T-helper 1 cell treated with Interleukin-12 subunit alpha and Interleukin-12 subunit beta and Interleukin-4 antibody, amounts not matched to agents 30 ng/mL and 1 ng/mL, for 36 hours (primary cell): ENCODE data around the gene SIM2. TPM values are rescaled to one million over a fixed set of nuclear protein-coding genes. Genes with fewer than 3 reads are reported as not detected.

ENCODE experiments used
- intact Hi-C: fragments of 100-400 bp; cut with micrococcal nuclease; formaldehyde crosslinking; loops from one replicate; pipeline ENCODE4 v1.15.1; 2024
- total RNA-seq: library from RNA; stranded (reverse); gene quantifications from 2 replicates; pipeline ENCODE4 v1.2.3, GENCODE V29; 2022

Gene SIM2
- total RNA-seq, 1 donor from 2014 or later = 0.22 TPM

GRCh38 chr21:36713746-36714145, 14.8 kb downstream of the SIM2 start:
- intact Hi-C loops = loop anchor here (10.0 kb wide), 1 partner anchor 211 kb away; no protein-coding TSS in a partner anchor

- intact Hi-C loops = loop anchor here (10.0 kb wide), 1 partner anchor 208 kb away; no protein-coding TSS in a partner anchor
Observed at GRCh38 chr21:36716387-36716786, 17.5 kb downstream of the SIM2 start.

- intact Hi-C loops = loop anchor here (10.0 kb wide), 1 partner anchor 208 kb away; no protein-coding TSS in a partner anchor
Observed at GRCh38 chr21:36716836-36717235, 17.9 kb downstream of the SIM2 start.

- intact Hi-C loops = loop anchor here (10.0 kb wide), 1 partner anchor 207 kb away; no protein-coding TSS in a partner anchor
Observed at GRCh38 chr21:36717976-36718375, 19.1 kb downstream of the SIM2 start.

- intact Hi-C loops = loop anchor here (10.0 kb wide), 1 partner anchor 206 kb away; no protein-coding TSS in a partner anchor
Observed at GRCh38 chr21:36718951-36719501, 20.1 kb downstream of the SIM2 start.

- intact Hi-C loops = loop anchor here (10.0 kb wide), 1 partner anchor 205 kb away; no protein-coding TSS in a partner anchor
Observed at GRCh38 chr21:36719614-36720013, 20.7 kb downstream of the SIM2 start.

GRCh38 chr21:36721817-36722216, 22.9 kb downstream of the SIM2 start:
- intact Hi-C loops = no loop called here

- intact Hi-C loops = no loop called here
Observed at GRCh38 chr21:36722370-36723368, 23.8 kb downstream of the SIM2 start.

- intact Hi-C loops = no loop called here
Observed at GRCh38 chr21:36723371-36723881, 24.5 kb downstream of the SIM2 start.

GRCh38 chr21:36724660-36725059, 25.7 kb downstream of the SIM2 start:
- intact Hi-C loops = no loop called here

GRCh38 chr21:36725793-36726386, 27.0 kb downstream of the SIM2 start:
- intact Hi-C loops = no loop called here

- intact Hi-C loops = no loop called here
Observed at GRCh38 chr21:36727866-36728265, 29.0 kb downstream of the SIM2 start.

GRCh38 chr21:36728371-36729111, 29.6 kb downstream of the SIM2 start:
- intact Hi-C loops = no loop called here

- intact Hi-C loops = no loop called here
Observed at GRCh38 chr21:36729310-36729970, 30.5 kb downstream of the SIM2 start.

- intact Hi-C loops = no loop called here
Observed at GRCh38 chr21:36730291-36731281, 31.7 kb downstream of the SIM2 start.

GRCh38 chr21:36732217-36732616, 33.3 kb downstream of the SIM2 start:
- intact Hi-C loops = no loop called here

- intact Hi-C loops = no loop called here
Observed at GRCh38 chr21:36732761-36733160, 33.8 kb downstream of the SIM2 start.

GRCh38 chr21:36733857-36734256, 34.9 kb downstream of the SIM2 start:
- intact Hi-C loops = no loop called here
